GM23338 (cell line): ENCODE results near the gene LCN10. TPM values are rescaled to one million over a fixed set of nuclear protein-coding genes. Genes with fewer than 3 reads are reported as not detected.

Experiments
- EZH2 ChIP-seq: fragments of 200-600 bp; sonication (generic); IDR thresholded peaks from one replicate; pipeline ENCODE4 v1.8.0; 2017; ENCODE audit warnings: antibody characterized with exemption, mild to moderate bottlenecking, low read depth; ENCODE audit not compliant: unreplicated experiment
- EZH2phosphoT487 ChIP-seq: fragments of 200-600 bp; sonication (generic); IDR thresholded peaks from one replicate; pipeline ENCODE4 v1.8.1; 2018; ENCODE audit warnings: antibody characterized with exemption; ENCODE audit not compliant: unreplicated experiment
- JUNB ChIP-seq: IDR thresholded peaks from one replicate; pipeline ENCODE4 v1.6.1; 2016; ENCODE audit warnings: antibody characterized with exemption; ENCODE audit not compliant: unreplicated experiment
- NANOG ChIP-seq: IDR thresholded peaks from 2 replicates; pipeline ENCODE4 v1.6.1; 2016; ENCODE audit warnings: antibody characterized with exemption, borderline replicate concordance
- POLR2AphosphoS5 ChIP-seq: IDR thresholded peaks from 2 replicates; pipeline ENCODE4 v1.6.1; 2016; ENCODE audit warnings: antibody characterized with exemption, low read depth
- STAT1 ChIP-seq: IDR thresholded peaks from one replicate; pipeline ENCODE4 v1.6.1; 2016; ENCODE audit warnings: antibody characterized with exemption; ENCODE audit not compliant: unreplicated experiment
- ZNF331 ChIP-seq: fragments of 250-450 bp; sonication (Bioruptor Pico); IDR thresholded peaks from 2 replicates; pipeline ENCODE4 v1.5.0; 2020; ENCODE audit warnings: low read depth, mild to moderate bottlenecking, moderate library complexity
- polyA plus RNA-seq: library from polyadenylated mRNA; unstranded; fragments of >200 nt; fragmentation: Nextera tagmentation; extraction: Ambion mirVana; gene quantifications from 2 replicates; pipeline ENCODE4 v1.2.1, GENCODE V29; 2016
- total RNA-seq: library from RNA; depleted of rRNA; stranded (reverse); fragments of >200 nt; shearing (Covaris generic); gene quantifications from 2 replicates; pipeline ENCODE4 v1.2.3, GENCODE V29; 2014
- TF ChIP-seq, protein P1 (sequence below): fragments of 250-450 bp; sonication (Bioruptor Pico); IDR thresholded peaks from 2 replicates; pipeline ENCODE4 v1.5.0; 2020; ENCODE audit warnings: mild to moderate bottlenecking, moderate library complexity
- TF ChIP-seq, protein P2 (sequence below): IDR thresholded peaks from 2 replicates; pipeline ENCODE4 v1.6.1; 2016; ENCODE audit warnings: antibody characterized with exemption

LCN10 gene
- total and polyA plus RNA-seq, 2 experiments from 2014 or later = 0.45 to 0.74 TPM

DNA sequence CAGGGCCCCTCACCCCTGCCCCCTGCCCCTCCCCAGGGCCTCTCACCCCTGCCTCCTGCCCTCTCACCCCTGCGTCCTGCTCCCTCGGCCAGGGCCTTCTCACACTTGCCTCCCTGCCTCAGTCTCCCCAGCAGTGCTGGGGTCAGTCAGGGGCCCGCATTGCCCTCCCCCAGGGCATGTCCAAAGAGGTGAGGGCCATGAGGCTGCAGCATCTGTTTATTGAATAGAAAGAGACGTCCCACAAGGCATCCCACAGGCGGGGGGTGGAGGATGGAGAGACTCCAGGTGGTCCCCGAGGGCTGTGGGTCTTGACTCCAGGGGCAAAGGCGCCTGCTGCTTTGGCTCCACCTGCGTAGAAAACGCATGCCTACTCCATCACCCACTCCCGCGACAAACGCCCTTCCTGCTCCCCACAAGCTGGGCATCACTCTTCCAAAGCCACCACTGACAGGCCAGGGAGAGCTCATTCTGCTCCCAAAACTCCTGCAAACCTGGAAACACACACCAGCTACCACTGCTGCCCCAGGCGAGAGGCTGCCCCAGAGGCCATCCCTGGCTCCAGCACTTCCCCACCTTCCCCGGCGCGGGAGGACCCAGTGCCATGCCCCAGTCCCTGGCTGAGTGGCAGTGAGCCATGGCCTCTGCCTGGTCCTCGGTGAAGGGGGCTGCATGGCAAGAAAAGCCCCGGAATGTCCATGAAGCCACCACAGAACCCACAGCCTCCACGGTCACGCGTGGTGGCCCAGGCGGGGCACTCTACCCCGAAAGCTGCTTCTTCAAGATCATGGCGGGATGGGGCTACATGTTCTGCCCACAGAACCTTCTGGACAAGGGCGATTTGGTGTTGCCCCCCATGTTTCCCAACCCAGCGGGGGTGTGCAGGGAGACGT, 16.9 kb upstream of the LCN10 start (continued):
- TF ChIP-seq, protein P1, sequence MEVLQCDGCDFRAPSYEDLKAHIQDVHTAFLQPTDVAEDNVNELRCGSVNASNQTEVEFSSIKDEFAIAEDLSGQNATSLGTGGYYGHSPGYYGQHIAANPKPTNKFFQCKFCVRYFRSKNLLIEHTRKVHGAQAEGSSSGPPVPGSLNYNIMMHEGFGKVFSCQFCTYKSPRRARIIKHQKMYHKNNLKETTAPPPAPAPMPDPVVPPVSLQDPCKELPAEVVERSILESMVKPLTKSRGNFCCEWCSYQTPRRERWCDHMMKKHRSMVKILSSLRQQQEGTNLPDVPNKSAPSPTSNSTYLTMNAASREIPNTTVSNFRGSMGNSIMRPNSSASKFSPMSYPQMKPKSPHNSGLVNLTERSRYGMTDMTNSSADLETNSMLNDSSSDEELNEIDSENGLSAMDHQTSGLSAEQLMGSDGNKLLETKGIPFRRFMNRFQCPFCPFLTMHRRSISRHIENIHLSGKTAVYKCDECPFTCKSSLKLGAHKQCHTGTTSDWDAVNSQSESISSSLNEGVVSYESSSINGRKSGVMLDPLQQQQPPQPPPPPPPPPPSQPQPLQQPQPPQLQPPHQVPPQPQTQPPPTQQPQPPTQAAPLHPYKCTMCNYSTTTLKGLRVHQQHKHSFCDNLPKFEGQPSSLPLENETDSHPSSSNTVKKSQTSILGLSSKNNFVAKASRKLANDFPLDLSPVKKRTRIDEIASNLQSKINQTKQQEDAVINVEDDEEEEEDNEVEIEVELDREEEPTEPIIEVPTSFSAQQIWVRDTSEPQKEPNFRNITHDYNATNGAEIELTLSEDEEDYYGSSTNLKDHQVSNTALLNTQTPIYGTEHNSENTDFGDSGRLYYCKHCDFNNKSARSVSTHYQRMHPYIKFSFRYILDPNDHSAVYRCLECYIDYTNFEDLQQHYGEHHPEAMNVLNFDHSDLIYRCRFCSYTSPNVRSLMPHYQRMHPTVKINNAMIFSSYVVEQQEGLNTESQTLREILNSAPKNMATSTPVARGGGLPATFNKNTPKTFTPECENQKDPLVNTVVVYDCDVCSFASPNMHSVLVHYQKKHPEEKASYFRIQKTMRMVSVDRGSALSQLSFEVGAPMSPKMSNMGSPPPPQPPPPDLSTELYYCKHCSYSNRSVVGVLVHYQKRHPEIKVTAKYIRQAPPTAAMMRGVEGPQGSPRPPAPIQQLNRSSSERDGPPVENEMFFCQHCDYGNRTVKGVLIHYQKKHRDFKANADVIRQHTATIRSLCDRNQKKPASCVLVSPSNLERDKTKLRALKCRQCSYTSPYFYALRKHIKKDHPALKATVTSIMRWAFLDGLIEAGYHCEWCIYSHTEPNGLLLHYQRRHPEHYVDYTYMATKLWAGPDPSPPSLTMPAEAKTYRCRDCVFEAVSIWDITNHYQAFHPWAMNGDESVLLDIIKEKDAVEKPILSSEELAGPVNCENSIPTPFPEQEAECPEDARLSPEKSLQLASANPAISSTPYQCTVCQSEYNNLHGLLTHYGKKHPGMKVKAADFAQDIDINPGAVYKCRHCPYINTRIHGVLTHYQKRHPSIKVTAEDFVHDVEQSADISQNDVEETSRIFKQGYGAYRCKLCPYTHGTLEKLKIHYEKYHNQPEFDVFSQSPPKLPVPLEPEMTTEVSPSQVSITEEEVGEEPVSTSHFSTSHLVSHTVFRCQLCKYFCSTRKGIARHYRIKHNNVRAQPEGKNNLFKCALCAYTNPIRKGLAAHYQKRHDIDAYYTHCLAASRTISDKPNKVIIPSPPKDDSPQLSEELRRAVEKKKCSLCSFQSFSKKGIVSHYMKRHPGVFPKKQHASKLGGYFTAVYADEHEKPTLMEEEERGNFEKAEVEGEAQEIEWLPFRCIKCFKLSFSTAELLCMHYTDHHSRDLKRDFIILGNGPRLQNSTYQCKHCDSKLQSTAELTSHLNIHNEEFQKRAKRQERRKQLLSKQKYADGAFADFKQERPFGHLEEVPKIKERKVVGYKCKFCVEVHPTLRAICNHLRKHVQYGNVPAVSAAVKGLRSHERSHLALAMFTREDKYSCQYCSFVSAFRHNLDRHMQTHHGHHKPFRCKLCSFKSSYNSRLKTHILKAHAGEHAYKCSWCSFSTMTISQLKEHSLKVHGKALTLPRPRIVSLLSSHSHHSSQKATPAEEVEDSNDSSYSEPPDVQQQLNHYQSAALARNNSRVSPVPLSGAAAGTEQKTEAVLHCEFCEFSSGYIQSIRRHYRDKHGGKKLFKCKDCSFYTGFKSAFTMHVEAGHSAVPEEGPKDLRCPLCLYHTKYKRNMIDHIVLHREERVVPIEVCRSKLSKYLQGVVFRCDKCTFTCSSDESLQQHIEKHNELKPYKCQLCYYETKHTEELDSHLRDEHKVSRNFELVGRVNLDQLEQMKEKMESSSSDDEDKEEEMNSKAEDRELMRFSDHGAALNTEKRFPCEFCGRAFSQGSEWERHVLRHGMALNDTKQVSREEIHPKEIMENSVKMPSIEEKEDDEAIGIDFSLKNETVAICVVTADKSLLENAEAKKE (CRISPR knock-in tag) = no peak
- TF ChIP-seq, protein P2, sequence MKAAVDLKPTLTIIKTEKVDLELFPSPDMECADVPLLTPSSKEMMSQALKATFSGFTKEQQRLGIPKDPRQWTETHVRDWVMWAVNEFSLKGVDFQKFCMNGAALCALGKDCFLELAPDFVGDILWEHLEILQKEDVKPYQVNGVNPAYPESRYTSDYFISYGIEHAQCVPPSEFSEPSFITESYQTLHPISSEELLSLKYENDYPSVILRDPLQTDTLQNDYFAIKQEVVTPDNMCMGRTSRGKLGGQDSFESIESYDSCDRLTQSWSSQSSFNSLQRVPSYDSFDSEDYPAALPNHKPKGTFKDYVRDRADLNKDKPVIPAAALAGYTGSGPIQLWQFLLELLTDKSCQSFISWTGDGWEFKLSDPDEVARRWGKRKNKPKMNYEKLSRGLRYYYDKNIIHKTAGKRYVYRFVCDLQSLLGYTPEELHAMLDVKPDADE = no peak
- TF ChIP-seq POLR2AphosphoS5 (no peak), NANOG (no peak), EZH2phosphoT487 (no peak), STAT1 (no peak), ZNF331 (CRISPR knock-in tag) (no peak), JUNB (no peak), EZH2 (no peak)
